Measurements from ENCODE around the gene EXOC2. TPM values are rescaled to one million over a fixed set of nuclear protein-coding genes. Genes with fewer than 3 reads are reported as not detected.

Gene EXOC2
- total RNA-seq = 10 to 100 TPM; 25.6 to 37.1 (median 30.8) TPM

GRCh38 chr6:692858-693722, at the start of gene EXOC2:
Gene EXOC2, minus strand, starts transcription at chr6:693139. Its CDS starts 55,321 bp downstream, at chr6:637818.
- Histone ChIP-seq H3K36me3 (no peaks in the 10 kb centered on the region), H3K4me3 (replicated peaks in 1 of 3) (peak within 1 kb of the TSS; percentile 29 to 96 (median 85)), H3K27me3 (no peaks in the 10 kb centered on the region), H3K9me3 (no peaks in the 10 kb centered on the region), H3K4me1 (peaks cover 12 to 15% of the 10 kb centered on the region in 2 donors), H3K27ac (peak within 1 kb of the TSS; percentile 72 to 89 (median 84))
- TF ChIP-seq, protein P1, sequence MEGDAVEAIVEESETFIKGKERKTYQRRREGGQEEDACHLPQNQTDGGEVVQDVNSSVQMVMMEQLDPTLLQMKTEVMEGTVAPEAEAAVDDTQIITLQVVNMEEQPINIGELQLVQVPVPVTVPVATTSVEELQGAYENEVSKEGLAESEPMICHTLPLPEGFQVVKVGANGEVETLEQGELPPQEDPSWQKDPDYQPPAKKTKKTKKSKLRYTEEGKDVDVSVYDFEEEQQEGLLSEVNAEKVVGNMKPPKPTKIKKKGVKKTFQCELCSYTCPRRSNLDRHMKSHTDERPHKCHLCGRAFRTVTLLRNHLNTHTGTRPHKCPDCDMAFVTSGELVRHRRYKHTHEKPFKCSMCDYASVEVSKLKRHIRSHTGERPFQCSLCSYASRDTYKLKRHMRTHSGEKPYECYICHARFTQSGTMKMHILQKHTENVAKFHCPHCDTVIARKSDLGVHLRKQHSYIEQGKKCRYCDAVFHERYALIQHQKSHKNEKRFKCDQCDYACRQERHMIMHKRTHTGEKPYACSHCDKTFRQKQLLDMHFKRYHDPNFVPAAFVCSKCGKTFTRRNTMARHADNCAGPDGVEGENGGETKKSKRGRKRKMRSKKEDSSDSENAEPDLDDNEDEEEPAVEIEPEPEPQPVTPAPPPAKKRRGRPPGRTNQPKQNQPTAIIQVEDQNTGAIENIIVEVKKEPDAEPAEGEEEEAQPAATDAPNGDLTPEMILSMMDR (IDR thresholded peaks at IDR 0.05) = no peak
- TF ChIP-seq POLR2A (IDR thresholded peaks at IDR 0.05) = peak in 1 of 2 donors; percentile 72
- DNase-seq = peak; percentile 86 to 88
- WGBS, 2 donors = 1 to 15% methylated on average over 7 to 40 of the region's 63 CpGs
- intact Hi-C loops (cut with DNase I) = no loop called here

DNA sequence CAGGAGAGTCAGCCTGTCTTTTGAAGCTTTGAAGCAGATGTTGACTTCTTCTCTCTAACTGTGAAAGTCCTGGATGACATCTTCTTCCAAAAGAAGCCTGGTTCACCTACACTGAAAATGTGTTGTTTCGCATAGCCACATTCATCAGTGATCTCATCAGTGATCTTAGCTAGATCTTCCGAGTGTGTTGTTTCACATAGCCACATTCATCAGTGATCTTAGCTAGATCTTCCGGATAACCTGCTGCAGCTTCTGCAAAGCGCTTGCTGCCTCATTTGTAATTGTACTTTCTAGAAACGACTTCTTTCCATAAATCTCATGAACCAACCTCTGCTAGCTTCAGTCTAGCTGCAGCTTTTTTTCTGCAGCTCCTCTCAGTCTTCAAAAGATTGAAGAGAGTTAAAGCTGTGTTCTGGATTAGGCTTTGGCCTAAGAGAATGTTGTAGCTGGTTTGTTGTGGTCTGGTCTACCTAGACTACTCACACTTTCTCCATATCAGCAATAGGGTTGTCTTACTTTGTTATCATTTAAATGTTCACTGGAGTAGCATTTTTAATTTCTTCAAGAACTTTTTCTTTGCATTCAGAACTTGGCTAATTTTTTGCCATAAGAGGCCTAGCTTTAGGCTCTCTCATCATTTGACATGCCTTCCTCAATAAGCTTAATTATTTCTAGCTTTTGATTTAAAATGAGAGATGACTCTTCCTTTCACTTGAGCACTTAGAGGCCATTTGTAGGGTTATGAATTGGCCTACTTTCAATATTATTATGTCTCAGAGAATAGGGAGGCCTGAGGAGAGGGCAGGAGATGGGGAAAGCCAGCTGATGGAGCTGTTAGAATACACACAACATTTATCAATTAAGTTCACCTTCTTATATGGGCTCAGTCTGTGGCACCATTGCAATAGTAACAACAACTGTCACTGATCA, 48.7 kb upstream of the EXOC2 start:
- DNase-seq = no peak
- Histone ChIP-seq H3K4me3 (replicated peaks in 1 of 3) (no peak overlapping the region), H3K27ac (no peak overlapping the region), H3K4me1 (no peaks in the 10 kb centered on the region), H3K27me3 (no peaks in the 10 kb centered on the region), H3K36me3 (no peaks in the 10 kb centered on the region), H3K9me3 (no peaks in the 10 kb centered on the region)
- TF ChIP-seq, protein P1 (IDR thresholded peaks at IDR 0.05) = no peak
- no peak for TF ChIP-seq POLR2A (IDR thresholded peaks at IDR 0.05)
- WGBS, 2 donors = 95 to 96% methylated on average over 5 of the region's 5 CpGs
- intact Hi-C loops (cut with DNase I) = no loop called here

DNA sequence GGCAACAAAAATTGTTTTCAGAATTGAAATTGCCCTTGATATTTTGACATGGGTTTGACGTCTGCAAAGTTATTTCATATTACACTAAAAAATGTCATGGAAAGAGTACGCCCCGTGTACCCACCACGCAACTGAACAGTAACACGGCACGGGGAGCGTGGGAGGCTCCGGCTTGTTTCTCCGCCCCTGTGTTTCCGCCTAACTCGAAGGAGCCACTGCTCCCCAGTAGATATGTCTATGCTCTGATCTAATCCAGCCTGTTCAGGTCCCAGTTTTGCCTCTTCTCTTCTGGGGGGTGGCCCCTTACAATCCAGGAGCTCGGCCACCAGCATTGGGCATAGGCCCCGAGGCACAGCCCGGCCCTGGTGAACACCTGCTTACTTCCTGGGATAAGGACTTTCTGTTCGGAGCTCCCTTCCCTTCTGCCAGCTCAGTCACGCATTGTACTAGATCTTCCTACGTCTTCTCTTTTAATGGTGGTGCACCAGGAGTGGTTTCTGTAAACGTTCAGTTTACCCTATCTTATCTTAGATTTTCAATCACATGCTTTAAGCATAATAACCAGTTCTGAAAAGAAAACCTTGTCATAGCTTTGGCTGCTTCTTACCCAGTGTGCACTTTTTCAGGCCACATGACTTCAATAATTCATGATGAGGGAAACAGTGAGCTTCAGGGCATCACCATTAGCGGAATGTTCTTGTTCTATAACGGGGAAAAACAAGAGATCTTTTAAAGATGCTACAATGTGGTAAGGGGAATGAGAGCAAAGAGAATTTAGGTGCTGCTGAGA, 43.9 kb upstream of the EXOC2 start:
- Histone ChIP-seq H3K4me3 (replicated peaks in 1 of 3) (no peak overlapping the region), H3K4me1 (no peaks in the 10 kb centered on the region), H3K27ac (no peak overlapping the region), H3K36me3 (no peaks in the 10 kb centered on the region), H3K27me3 (no peaks in the 10 kb centered on the region), H3K9me3 (no peaks in the 10 kb centered on the region)
- no peak for DNase-seq
- intact Hi-C loops (cut with DNase I) = no loop called here
- TF ChIP-seq, protein P1 (IDR thresholded peaks at IDR 0.05) = no peak
- TF ChIP-seq POLR2A (IDR thresholded peaks at IDR 0.05) = no peak
- 89 to 94% methylated on average over 20 of the region's 20 CpGs for WGBS, 2 donors

DNA sequence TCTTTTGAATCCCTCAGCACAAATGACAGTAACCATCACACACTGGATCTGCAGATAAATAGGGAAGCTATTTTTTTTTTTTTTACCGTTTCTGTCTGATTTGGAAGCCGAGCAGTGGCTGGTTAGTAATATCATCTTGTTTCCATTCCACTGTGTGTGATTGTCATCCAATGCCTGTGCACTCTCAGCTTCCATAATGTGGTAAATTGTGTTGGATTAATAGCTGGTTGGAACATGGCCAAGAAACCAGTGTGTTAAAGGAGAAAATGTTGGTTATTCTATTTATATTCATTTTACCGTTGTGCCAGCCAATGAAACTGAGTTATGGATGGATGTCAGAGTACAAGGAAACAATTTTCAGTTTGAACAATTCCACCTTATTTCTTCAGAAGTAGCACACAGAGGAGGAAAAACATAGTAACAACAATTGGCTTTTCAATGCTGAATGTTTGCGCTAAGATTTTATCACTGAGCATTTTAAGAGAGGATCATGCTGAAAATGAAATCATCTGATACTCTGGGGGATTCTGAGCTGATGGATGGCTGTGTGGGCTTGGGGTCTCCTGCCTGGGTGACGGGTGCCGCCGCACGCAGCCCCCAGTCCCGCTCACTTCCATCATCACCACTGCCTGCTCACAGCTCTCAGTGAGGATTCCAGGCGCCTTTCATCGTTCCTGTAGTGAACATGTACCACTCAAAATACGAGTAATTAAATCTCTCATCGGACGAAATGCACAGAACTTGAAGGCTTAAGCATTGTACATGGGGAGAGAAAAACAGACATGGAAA, 40.7 kb upstream of the EXOC2 start:
- no peak for DNase-seq
- intact Hi-C loops (cut with DNase I) = no loop called here
- Histone ChIP-seq H3K4me1 (no peaks in the 10 kb centered on the region), H3K36me3 (no peaks in the 10 kb centered on the region), H3K9me3 (no peaks in the 10 kb centered on the region), H3K27me3 (no peaks in the 10 kb centered on the region), H3K27ac (no peak overlapping the region), H3K4me3 (replicated peaks in 1 of 3) (no peak overlapping the region)
- WGBS, 2 donors = 80 to 87% methylated on average over 14 of the region's 14 CpGs
- TF ChIP-seq POLR2A (IDR thresholded peaks at IDR 0.05) = no peak
- TF ChIP-seq, protein P1 (IDR thresholded peaks at IDR 0.05) = no peak

All from thyroid gland (tissue), 4 donors.